ENCODE results near the gene FRMPD2.
"Not testable (repeated sequence)": the region's sequence is repeated elsewhere in the genome, so short reads cannot be mapped to it uniquely, and the experiment has no call there.

Gene FRMPD2

DNA sequence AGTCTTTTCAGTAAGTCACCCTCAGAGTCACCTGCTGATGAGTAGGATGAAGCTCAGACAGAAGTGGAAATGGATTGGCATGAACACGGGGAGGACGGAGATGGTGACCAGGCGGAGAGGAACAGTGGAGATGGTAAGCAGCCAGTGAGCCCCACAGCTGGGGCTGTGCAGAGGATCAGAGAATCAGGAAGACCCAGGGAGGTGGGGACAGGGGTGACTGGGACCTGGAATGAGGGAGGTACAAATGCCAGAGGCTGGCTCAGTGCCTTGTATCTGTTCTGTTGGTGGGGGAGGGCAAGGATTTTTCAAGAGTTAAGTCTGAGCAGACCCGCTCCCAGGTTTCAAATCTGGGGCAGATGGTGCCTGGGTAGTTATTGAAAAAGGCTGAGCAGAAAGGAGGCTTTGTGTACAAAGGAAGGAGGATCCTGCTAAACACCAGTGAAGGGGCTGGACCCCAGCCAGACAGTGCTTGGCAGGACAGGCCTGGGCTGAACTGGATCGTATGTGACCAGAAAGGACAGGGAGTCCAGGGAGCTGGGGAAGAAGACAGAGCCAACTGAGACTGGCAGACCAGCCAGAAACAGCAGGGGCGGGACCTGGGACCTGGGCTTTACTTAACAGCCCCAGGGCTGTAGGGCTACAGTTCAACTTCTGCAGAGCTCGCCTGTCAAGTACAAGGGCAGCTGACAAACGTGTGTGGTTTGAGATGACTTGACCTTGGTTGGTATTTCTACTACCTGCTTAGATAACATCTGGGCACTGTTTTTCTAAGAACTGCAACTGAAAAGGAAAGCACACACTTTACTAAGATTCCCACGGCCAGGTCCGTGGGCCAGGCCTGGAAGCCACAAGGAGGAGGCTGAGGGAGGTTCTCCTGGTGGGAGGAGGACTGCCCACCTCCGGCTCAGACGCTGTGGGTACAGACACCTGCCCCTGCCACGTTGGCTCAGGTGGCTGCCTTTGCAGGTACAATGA is 13.2 kb upstream of the FRMPD2 start:
- no peak for DNase-seq (ENCODE audit: low read depth)

DNA sequence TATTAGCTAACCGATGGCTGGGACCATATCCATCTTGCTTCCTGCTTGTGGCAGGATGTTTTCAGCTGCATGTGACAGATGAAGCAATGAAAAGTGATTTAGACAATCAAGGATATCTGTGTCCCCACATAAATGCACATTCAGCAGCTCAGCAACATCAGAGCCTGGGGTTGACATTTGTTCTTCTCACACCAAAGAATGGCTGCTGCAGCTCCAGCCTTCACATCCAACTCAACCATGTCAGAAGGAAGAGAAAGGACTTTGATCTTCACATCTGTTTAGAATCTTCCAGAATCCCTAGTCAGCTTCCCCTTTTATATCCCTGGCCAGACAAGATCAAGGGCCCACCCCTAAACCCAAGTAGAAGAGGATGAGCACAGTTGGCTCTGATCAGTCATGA is 11.9 kb upstream of the FRMPD2 start:
- DNase-seq (ENCODE audit: low read depth) = no peak

DNA sequence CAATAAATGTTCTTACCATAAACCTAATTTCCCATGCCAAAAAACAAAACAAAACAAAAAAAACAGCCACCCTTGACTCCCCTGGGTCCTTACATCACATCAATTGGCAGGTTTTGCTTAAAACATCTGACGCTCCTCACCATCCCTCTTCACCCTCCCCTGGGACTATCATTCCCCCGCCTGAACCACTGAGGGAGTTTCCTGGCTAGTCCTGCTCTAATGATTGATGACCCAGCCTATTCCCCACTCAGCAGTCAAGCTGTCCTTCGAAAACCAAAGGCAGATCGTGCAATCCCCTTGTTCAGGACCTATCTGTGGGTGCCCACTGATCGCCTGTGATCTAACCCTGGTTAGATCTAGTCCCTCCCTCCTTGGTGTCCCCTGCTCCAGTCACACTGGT is 11.2 kb upstream of the FRMPD2 start:
- DNase-seq (ENCODE audit: low read depth) = no peak

DNA sequence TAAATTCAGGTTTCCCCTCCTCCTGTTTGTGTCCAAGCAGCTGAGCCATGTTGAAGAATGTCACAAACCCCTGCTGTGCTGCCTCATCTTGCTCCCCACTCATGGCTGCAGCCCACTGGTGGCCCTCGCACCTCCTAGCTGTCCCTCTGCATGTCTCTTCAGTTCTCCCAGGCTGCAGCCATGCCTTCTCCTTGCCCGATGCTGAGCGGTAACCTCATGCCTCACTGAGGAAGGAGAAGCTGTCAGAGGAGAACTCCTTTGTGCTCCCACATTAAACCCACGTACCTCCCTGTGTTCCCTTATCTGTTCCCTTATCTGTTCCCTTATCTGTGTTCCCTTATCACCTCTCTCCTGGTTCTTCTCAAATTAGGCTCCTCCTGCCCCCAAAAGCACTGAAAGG is 10.3 kb upstream of the FRMPD2 start:
- no peak for DNase-seq (ENCODE audit: low read depth)

DNA sequence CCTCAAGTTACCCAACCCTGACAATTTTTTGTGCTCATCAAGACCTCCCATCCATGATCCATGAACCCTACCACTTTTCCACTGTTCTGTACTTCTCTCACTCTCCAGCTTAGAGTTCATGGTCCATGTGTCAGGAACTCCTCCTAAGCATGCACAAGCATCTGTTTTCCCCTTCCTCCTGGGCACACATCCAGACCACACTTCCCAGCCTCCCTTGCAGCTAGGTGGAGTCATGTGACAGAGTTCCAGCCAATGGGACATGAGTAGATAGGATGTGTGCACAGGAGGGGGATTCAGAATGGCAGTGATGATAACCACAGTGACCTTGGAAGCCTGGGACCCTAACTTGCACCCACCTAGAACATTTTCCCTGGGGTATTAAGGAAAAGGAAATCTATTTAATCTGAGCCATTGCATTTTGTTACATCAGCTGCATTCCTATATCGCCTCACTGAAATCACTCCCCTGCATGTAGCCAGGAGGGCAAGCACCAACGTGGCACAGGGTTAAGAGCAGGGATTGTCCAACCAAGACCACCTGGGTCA is 9.6 kb upstream of the FRMPD2 start:
- no peak for DNase-seq (ENCODE audit: low read depth)

DNA sequence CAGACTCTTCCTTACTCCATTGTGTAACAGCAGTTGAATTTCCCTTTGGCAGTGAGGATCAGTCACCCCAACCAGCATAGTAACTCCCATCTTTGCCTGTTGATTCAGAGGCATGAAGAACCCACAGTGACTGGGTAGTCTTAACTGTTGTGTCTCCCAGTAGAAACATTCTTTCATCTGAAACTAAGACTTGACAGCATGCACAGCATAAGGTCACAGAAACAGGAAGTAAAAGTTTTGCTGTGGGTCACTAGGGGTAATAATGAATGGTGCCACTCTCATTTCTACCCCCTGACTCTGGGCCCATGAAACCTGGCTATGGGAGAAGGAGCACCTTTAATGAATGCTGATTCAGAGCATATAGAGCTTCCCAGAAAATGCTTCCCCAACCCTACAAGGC is 8.3 kb upstream of the FRMPD2 start:
- DNase-seq (ENCODE audit: low read depth) = no peak

DNA sequence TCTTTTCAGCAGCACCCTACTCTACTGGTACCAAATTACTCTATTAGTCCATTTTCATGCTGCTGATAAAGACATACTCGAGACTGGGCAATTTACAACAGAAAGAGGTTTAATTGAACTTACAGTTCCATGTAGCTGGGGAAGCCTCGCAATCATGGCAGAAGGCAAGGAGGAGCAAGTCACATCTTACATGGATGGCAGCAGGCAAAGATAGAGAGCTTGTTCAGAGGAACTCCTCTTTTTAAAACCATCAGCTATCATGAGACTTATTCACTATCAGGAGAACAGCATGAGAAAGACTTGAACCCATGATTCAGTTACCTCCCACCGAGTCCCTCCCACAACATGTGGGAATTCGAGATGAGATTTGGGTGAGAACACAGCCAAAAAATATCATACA is 7.2 kb upstream of the FRMPD2 start:
- not testable (repeated sequence) for DNase-seq (ENCODE audit: low read depth)

DNA sequence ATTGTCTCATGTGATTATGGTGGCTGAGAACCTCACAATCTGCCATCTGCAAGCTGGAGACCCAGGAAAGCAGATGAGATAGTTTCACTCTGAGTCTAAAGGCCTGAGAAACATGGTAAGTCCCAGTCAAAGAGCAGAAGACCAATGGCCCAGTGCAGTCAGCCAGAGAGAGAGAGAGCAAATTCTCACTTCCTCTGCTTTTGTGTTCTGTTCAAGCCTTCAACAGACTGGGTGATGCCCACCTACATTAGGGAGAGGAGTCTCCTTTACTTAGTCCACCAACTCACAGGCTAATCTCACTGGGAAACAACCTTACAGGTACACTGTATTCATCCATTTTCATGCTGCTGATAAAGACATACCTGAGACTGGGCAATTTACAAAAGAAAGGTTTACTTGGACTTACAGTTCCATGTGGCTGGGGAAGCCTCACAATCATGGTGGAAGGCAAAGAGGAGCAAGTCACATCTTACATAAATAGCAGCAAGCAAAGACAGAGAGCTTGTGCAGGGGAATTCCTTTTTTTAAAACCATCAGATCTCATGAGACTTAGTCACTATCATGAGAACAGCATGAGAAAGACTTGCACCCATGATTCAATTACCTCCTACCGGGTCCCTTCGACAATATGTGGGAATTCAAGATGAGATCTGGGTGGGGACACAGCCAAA is 4.7 kb upstream of the FRMPD2 start:
- no peak for DNase-seq (ENCODE audit: low read depth)

DNA sequence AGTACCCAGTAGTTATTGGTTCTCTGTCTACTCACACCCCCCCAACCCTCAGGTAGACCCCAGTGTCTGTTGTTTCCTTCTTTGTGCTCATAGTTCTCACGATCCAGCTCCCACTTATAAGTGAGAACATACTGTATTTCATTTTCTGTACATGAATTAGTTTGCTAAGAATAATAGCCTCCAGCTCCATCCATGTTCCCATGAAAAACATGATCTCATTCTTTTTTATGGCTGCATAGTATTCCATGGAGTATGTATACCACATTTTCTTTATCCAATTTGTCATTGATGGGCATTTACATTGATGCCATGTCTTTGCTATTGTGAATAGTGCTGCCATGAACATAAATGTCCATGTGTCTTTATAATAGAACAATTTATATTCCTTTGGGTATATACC is 2.6 kb upstream of the FRMPD2 start:
- no peak for DNase-seq (ENCODE audit: low read depth)

DNA sequence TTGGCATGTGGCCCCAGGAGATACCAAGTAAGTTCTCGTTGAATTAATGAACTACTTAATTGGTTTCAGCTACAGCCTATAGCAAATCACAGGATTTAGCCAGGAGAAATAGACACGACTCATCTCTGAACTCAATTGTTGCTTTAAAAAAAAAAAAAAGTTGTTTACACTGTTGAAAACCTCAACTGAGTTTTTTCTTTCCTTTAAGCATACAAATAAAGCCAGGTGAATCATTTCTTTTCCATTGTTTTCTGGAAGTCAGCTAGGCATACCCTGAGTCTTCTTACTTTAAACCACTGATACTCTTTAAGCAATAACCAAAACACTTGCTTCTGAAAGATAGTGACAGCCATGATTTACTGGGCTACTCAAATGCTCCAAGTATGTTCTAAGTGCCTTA is 755 bp downstream of the FRMPD2 start:
- no peak for DNase-seq (ENCODE audit: low read depth)

DNA sequence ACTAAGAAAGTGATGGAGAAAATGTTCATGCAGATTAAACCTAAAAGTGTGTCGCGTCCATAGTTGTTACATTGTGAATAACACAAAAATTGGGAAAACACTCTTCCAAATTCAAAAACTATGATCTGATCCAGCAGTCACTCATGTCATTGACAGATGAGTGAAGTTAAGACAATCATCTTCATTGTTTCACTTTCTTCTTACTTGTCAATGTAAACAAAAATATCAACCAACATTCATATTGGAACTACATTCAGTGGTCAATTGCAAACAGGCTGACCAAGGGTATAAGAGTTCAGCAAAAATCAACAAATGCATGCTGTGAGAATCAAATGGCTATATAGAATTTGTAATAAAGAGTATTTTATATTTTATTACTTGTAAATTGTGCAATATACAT is 1.8 kb downstream of the FRMPD2 start:
- DNase-seq (ENCODE audit: low read depth) = no peak

DNA sequence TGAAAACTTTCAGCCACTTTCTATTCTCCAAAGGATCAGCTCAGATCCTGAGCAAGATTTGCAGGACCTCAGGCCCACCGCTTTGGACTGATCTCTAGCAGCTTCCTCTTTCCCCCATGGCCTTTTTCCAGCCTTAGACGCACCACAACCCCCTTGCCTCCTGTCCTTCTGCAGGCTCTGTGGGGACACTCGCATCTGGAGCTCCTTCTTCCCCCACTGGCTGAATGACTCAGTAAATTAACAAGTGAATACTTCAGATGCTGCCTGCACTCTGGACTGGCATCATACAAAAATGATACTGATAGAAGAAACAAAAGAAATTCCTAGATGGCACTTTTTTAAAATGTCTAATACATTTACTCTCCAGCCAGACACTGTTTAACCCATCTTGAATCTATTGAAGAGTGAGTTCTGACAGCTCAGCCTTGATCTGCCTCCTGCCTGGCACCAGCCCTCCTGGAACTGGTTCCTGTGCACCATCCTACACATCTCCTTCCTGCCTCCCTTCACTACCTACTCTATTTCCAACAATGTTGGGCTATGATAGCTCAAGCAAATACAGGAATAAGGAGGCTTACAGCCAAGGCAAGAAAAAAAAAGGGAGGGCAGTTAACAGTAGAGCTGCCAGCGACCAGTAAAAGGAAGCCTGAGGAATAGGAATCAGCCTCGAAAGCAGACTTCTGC is 3.3 kb downstream of the FRMPD2 start:
- DNase-seq (ENCODE audit: low read depth) = no peak

DNA sequence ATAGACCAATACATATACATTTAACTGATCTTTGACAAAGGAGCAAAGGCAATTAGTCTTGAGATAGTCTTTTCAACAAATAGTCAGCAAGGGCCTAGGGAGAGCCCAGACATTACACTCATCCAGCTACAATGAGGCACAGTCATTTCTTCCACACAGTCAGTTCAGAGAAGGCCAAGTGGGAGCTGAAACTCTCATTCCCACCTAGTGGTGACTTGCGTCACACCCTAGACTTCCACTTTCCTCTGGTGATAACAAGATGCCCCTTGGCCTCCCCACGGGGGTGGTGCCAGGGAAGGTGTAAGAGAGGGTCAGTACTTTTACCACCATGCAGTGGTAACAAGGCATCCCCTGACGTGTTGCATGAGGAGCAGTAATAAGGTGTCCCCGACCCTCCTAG is 8.0 kb downstream of the FRMPD2 start:
- no peak for DNase-seq (ENCODE audit: low read depth)

DNA sequence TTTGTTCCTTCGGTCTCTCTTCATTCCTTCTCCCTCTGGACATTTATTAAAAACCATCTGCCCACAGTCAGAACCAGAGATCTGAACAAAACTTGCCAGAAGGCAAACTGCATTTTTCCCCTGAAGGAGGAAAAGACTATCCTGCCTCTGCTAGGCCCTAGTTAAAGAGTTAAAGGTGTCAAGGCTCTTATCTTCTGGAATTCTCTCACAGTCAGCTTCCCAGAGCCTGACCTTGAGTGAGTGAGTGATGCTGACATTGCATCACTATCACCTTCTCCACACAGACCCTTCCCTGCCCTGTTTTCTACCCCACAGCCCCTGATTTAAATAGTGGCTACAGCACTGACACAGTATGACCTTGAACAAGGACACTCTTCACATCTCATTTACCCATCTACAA is 16.4 kb downstream of the FRMPD2 start:
- DNase-seq (ENCODE audit: low read depth) = no peak

DNA sequence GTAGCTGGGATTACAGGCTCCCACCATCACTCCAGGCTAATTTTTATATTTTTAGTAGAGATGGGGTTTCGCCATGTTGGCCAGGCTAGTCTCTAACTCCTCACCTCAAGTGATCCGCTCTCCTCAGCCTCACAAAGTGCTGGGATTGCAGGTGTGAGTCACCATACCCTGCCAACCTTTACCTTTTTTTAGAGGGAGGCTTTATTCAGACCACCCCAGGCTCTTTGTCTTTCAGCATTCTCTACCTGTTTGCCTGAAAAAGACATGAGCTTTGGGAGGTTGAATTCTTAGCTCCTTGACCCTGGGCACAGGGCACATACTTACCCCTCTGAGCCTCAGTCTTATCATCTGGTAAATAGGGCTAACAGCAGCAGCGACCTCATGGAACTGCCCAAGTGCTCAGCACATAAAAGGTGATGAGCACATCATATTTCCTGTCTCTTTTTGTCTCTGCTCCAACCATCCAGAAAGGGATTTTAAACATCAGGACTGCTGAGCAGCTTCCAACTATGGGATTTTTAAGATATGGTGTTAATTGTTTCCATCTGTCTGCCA is 17.0 kb downstream of the FRMPD2 start:
- no peak for DNase-seq (ENCODE audit: low read depth)

DNA sequence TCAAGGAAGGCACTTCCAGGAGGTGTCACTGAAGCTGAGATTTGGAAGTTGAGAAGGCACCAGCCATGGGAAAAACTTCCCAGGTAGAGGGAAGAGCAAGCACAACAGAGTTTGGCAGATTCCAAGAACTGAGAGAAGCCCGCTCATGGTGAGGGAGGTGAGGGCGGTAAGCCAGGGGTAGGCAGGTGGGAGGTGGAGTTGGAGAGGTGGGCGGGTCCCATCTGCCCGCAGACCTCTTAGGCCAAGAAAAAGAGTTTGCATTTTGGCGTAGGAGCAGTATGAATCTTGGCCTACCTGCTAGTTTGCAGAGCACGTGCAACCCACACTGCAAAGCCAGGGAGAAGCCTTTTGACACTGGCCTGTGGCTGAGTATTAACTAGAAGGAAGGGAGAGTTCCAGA is 18.8 kb downstream of the FRMPD2 start:
- no peak for DNase-seq (ENCODE audit: low read depth)

DNA sequence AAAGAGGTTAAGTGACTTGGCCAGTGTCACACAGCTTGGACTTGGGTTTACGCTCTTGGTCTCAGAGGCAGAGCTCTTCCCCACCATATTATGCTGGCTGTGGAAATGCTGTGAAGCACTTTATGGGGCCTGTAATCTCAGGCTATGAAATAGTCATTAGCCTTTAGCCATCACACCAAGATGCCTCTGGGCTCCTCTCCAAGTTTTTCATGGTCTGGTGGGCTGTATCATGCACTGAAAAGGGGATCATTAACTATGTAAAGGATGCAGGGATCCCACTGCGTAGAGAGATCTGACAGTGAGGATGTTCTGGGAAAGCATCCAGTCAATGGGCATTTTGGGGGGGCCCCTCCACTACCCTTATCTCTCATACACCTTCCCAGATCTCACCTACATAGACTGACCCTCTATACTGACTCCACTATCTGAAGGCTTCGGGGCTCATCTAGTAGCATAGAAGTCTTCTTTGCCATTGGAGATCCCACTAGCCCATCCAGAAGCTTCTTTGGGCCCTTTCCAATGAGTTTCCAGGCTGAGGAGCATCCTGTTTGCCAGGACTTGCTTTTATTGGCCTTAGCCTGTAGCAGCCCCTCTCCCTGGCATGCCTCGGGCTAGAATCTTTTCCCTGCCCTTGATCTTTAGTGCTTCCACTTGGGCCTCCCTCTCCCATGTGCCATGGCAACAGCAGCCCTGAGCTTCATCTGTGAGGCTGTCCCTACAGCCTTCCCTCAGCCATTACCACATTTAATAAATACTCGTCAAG is 19.6 kb downstream of the FRMPD2 start:
- no peak for DNase-seq (ENCODE audit: low read depth)

DNA sequence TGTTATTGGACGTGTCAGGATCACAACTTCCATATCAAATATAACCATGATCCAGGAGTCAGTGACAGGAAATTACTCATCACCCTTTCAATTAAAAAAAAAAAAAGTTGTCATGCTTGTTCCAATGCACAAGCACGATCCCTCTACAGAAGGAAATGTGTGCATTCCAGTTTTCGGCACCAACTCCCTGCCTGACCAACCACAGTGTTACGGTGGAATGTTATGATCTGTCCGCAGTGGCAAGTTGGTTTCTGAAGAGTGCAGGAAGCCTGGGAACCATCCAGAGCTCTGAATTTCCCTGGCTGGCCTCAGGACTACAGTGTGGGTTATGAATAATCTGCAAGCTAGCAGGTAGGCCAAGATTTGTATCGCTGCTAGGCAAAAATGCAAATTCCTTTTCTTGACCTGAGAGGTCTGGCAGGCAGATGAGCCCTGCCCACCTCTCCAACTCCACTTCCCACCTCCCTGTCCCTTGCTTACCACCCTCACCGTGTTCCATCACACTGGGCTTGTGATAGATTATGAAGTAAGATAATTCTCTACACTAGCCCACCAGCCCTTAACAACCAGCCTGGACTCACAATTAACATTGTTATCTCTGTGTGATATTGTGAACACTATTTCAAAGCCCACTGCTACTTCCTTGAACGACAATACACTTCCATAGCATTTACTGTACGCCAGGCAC is 20.4 kb downstream of the FRMPD2 start:
- DNase-seq (ENCODE audit: low read depth) = peak; percentile 68

DNA sequence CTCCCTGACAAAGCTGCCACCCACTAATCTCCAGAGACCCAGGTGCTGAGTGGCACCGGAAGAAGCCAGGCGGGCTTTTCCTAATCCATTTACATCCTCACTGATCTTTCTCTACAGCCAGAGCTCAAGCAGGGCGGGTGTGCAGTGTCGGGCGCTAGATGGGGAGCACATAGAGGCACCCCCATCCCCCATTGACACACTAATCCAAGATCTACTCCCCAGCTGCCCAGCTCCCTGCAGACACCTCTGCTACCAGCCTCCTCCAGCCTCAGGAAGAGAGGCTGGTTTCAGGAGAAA is 22.2 kb downstream of the FRMPD2 start:
- no peak for DNase-seq (ENCODE audit: low read depth)

DNA sequence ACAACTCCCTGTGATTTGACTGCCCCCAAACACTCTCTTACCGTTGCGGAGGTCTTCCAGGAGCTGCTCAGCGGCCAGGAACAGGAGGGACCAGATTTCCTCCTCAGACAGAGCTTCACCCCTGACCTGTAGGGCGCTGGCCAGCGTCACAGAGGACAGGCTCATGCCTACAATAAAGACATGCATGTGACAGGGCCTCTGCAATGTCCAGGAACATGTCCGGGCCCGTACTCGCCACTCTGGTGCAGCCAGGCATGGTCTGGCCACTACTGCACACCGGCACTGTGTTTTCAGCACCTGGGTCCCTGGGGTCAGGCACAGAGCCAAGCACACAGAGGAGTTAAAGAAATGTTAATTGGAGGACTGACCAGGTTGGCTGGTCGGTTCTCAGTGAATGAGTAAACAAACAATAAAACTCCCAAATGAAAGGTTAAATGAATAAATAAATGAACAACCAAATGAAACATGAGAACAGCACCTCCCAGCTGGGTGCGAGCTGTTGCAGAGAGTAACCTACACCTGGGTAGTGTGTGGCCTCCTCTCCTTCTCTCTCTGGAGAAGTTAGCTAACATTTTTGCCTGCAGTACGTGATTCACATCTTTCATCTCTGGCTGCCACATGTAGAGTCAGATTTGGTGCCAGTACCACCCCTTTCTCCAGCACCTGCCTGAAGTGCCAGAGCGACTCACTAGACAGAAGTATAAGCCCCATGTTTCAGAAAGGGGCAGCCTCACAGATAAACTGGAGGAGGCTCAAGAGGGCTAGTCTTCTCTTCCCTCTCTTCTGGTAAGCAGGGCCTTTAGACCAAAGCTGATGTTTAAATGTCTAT is 22.8 kb downstream of the FRMPD2 start:
- DNase-seq (ENCODE audit: low read depth) = no peak
